Measurements from ENCODE around the gene ARL5A.
"Not testable (repeated sequence)": the region's sequence is repeated elsewhere in the genome, so short reads cannot be mapped to it uniquely, and the experiment has no call there.

The ARL5A gene, protein sequence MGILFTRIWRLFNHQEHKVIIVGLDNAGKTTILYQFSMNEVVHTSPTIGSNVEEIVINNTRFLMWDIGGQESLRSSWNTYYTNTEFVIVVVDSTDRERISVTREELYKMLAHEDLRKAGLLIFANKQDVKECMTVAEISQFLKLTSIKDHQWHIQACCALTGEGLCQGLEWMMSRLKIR

DNA sequence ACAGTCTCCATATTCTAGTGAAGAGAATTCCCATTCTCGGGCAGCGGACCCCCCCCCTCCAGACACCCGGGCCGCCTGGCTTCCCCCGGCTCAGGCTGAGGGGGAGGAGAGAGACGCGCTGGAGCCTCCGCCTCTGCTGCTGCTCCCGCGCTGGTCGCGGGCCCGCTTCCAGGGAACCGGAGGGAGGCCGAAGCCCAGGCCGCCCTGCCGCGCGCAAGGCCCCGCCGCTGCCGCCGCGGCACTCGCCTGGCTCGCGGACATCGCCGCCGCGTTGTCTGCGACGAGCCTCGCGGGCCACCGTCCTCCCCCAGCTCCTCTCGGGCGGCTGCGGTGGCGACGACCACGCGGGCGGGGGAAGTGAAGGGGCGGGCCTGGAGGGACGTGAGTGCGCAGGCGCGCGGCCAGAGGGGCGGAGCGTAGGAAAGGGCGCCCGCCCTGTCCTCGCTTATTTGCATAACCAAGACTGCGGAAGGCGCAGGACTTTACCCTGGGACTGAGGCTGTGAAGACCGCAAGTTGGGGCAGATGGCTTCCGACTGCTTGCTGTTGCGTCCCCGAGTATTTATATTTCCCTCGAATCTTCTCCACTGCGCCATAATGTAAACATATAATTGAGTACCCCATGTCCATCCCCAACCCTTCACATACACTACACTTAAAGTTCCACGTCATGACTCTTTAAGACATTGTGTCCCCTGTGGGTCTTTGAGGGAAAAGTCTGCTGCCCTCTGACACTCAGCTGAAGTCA lies at the start of gene ARL5A:
Gene ARL5A, minus strand, starts transcription at position 279 of the 747 bp plus-strand sequence. Its CDS starts 245 bp downstream, at position 34.
- DNase-seq = peak; percentile 97

DNA sequence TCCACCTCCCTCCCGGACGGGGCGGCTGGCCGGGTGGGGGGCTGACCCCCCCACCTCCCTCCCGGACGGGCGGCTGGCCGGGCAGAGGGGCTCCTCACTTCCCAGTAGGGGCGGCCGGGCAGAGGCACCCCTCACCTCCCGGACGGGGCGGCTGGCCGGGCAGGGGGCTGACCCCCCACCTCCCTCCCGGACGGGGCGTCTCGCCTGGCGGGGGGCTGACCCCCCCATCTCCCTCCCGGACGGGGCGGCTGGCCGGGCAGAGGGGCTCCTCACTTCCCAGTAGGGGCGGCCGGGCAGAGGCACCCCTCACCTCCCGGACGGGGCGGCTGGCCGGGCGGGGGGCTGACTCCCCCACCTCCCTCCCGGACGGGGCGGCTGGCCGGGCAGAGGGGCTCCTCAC lies 47.4 kb upstream of the ARL5A start:
- DNase-seq = not testable (repeated sequence)

DNA sequence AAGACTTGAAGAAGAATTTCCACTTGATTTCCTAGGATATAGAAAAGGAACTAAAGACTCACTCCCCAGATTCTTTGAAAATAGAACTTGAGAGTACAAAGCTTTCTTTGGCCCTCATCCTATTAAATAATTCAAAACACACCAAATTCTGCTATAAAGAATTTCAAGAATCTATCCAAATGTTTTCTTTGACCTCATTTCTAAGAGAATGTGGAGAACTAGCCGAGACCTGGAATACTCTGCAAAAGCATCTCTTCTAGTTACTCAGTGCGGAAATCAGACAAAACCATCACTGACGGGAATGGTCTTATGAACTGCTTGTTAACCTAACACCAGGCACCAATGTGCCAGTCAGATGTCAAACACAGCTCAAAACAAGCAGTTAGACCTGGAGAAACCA lies 44.2 kb upstream of the ARL5A start:
- no peak for DNase-seq

DNA sequence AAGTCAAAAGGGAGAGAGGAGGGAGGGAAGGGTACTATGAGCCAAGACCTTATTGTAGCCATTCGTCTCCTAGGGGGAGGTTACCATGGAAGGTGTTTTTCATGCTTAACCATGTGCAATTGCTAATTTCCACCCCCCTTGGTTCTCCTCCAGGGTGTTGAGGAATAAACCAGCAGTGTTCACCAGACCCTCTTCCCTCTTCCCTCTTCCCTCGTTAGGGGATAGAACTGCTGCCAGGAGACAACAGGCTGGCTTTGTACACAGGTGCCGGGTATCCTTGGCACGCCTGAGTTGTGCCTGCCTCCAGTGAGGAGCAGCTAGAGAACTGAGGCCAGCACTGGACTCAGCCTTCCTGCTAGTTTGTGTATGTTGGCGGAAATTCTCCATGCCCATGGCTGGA lies 41.1 kb upstream of the ARL5A start:
- no peak for DNase-seq

DNA sequence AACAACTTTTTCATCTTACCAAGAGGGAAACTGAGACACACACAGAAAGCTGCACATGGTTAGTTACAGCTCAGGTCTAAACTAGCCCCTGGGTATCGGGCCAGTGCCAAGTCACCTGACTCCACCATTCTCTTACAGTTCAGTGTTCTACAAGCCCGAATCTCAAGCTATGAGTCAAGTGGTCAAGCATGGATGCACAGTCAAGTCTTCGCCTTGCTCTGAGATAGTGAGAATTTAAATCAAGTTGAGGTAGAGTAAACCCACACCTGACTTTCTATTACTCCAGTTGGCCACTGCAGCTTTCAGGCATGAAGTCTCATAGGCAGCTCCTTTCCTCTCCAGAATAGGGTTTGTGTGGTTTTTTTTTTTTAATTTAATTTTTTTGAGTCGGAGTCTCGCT lies 34.5 kb upstream of the ARL5A start:
- no peak for DNase-seq

DNA sequence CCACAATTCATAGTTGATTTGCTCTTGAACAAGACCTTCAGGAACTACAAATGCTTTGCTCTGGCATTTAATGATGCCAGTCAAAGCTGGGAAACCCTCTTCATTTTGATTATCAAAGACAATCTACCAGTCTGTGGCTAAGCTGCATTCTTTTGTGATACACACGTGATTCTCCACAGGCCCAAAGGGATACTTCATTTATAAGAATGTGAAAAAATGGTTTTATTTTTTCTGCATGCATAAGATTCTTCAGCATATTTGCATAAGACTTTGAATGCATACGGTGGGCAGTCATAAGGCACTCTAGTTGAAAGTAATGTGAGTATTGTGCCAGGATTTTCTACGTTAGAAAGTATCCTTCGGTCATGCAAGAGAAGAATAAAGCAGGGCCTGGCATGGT lies 33.0 kb upstream of the ARL5A start:
- no peak for DNase-seq

DNA sequence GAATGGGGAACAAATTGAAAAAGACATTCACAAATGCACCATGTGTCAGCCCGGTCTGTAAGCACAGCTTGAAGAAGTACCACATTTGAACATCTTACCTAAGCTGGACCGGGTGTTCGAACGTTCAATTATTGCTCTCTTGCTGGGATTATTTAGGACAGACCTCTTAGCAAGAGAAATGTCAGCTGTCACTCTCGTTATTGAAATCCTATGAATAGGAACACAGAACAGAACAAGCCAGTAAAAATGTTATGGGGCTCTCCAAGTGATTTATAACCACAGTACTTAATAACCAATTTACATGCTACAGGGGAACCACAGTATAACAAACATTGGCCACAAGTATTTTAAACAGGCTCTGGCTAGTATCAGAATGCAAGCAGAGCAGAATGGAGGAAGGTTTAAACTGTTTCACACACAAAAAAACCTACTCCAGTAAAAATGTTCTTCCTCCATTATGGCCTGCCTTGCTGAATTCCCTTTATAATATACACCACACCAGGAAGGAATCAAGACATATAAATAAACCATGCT lies 32.5 kb upstream of the ARL5A start:
- no peak for DNase-seq

DNA sequence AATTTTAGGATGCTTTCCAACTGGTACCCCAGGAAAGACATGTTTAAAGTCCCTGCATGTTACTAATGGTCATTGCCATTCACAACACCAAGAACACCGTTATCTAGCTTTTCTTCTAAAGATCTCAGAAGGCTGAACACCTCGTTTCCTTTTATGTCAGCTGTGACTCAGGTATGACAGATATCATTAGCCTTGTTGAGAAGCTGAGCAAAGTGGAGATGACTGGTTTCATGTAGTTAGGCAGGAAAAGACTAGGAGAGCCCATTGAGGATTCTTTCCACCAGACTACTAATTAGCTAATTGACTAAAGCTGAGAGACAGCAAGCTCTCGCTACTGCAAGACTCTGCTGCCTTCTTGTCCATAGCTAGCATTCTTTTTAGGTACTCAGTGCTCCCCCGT lies 32.0 kb upstream of the ARL5A start:
- no peak for DNase-seq

DNA sequence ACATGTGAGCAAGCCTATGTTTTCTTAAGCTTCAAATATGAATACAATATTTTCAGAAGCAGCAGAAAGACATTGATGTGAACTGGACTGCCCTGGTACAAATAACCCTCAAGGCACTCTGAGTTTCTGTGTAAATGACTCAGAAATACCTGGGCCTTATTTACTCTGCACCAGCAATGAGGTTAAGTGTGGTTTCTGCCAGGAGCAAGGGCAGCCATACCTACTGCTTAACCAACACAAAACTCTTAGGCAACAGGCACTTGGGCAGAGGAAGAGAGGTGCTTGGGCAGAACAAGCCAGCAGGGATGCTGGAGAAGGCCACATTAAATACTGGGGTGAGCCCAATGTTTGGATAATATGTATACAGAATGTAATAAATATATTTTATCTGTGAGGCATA lies 29.4 kb upstream of the ARL5A start:
- DNase-seq = no peak

DNA sequence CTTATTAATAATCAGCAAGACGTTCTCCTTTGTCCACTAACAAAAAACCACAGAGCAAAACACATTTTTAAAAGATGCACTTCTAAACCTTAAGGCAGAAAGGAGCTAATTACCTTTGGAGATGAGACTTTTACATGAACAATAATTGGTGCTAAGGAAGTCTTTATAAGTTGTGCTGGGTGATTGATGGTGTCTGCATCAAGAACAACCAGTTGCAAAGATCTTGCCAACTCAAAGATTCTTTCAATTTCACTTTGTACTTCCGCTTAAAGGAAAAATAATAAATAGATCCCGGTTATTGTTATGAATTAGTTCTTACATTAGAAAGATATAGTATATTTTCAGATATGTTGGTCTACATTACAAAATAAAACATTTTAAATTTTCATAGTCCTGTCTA lies 26.9 kb upstream of the ARL5A start:
- no peak for DNase-seq

DNA sequence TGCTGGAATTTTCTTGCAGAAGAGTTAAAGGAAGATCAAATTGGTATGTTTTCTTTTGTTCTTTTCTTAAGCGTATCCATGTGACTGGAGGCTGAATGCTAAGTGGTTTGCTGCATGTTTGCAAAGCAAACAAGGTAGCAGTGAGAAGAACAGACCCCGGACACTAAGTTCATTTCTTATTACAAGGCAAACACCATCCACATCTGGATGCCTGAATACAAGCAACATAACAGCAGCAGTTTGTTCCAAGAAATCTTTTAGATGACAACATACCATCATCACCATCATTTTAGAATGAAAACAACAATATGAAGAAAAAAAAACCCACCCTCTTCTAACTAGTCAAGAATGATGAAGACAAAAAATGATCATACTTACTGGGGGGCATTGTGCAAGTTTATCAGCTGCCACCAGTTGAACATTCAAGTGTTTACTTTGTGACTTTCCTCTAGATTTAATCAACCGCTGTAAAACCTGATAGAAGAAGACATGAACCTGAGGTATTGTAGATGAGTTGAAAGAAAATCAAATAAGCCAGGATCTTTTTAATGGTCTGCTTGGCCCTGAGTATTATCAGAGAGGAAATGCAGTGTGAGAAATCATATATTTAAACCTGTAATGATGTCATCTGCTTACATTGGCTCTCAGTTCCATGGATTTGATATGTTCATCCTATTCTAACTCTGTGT lies 25.0 kb upstream of the ARL5A start:
- no peak for DNase-seq

DNA sequence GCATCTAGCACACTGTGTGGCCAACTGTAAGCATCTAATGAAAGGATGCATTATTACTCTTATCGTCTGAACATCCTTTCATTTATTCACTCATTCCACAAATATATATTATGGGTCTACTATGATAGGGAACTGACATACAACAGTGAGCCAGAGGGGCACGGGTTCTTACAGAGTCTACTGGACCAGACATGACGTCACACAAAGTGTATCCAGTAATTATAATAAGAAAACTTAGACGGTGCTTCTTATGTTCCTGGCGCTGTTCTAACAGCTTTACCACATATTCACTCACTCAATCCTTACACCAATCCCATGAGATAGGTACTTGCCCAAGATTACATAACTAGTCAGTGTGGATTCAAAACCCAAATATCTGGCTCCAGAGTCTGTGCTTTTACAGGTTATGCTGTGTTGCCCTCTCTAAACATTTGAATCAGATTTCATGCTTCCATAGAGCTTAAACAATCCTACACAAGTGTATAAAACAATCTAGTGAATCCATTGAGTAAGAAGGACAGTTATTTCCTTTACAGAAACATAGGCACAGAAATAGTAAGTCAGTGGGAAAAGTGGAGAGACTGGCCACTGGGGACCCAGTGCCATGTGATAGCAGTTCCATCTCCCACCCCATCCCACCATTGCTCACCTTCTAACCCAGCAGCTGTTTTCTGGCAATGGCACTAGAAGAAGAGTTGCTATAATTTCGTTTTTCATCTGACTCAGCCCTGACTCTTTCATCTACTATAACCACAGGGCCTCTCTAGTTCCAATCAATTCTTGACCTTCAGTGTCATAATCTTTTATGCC lies 24.2 kb upstream of the ARL5A start:
- DNase-seq = no peak

DNA sequence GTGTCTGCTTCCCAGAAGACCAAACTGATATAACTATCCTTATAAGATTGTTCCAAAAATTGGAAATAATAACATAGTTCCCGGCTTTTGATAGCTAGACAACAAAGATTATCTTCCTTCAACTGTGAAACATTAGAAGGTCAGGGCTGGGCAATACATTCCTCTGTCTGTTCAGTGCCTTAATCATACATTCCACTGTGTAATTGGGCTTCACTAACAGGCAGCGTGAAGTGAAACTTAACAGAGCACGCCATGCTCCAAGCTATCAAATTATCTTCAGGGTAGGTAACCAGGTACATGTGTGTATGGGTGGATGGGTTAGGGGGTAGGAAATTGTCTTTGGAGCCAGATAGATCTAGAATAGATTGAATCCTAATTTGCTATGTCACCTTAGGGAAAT lies 23.5 kb upstream of the ARL5A start:
- DNase-seq = no peak

DNA sequence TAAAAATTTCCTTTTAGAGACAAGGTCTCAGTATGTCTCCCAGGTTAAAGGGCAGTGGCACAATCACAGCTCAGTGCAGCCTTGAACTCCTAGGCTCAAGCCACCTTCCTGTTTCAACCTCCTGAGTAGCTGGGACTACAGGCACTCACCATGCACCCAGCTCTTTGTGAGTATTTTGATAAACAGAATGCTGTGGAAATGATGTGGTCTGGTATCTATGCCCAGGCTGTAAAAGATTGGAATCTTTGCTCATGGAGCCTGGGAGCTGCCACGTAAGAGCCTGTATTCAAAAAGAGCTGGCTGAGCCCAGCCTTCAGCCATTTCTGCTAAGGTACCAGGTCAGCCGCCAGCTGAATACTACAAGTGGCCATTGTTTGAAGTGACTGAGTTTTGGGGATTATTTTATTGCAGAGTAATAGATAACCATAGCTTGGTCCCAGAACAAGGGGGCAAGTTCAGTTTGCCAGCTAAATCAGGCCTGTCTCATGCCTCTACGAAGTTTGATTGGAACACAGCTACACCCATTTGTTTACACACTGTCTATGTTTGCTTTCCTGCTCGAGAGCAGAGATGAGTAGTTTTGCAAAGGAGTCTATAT lies 21.3 kb upstream of the ARL5A start:
- DNase-seq = no peak

DNA sequence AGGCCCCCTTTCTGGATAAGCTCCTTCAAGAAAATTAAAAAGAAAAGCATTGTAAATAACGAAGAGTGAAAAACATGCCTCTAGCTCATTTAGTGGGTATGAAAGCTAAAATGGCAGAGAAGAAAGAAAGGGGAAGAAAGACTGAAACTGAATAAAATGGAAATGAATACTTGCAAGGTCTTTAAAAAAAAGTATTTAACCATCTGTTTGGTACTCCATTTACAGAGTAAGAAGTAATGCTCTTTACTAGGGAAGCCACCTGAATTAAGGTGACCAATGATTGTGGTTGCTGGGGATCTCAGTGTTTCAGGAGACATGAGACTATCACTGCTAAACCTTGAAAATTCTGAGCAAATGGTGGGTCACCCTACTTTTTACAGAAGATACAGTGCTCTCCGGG lies 17.7 kb upstream of the ARL5A start:
- no peak for DNase-seq

DNA sequence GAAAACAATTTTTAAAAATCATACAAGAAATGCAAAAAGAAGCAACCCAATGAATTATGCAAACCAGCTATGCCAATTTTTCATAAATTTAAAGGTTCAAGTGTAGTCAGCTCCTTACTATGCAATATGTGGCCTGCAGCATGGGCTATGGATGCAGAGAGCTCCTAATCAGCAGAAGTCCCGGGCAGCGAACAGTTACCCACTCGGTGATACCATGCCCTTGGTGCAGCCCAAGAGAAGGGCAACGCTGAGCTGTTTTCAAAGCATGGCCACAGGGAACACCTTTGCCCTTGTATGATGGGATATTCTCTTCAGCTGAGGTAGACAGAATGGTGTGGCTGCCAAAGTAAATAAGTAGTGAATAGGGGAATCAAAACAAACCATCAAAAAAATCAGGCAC lies 17.3 kb upstream of the ARL5A start:
- no peak for DNase-seq

DNA sequence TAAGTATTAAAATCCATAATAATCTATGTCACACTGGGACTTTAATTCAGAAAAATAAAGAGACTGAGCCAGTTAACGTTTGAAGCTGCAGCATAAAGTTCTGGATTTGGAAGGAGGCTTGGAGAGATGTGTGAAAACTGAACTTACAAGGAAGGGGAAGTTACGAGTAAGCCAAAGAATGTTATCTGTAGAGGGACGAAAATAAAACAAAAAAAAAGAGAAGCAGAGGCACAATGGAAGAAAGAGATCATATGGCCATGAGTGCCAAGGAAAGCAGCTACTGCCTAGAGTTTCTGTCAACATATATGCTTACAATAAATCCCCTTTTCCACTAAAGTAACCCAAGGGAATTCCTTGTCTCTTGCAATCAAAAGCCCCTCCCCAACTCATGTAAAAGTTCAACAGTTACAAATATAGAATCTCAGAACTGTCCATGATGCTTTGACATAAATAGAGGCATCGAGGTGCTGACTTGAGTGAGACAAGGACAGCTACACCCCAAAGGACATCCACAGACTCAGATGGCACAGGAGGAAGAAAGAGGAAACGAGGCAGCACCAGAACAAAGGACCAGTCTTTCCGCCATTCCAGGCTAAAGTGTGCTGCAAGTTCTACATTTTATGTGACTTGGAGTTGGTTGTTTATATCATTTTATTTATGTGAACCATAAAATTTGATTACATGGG lies 16.1 kb upstream of the ARL5A start:
- peak; percentile 69 for DNase-seq

DNA sequence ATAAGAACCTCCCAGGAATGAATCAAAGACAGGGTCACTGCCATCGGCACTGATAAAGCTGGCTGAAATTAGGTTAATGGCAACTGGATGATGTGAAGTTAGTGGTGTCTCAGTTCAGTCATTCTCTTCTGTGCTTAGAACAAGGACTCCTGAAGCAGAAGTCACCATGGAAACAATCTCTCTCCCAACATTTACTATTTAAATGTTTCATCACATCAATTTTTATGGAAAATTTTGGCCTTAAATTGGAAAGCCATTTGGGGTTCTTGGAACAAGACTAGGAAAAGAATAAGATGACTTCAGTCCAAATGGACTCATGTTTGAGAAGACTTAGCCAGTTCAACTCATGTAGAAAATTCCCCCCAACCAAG lies 15.5 kb upstream of the ARL5A start:
- DNase-seq = no peak

DNA sequence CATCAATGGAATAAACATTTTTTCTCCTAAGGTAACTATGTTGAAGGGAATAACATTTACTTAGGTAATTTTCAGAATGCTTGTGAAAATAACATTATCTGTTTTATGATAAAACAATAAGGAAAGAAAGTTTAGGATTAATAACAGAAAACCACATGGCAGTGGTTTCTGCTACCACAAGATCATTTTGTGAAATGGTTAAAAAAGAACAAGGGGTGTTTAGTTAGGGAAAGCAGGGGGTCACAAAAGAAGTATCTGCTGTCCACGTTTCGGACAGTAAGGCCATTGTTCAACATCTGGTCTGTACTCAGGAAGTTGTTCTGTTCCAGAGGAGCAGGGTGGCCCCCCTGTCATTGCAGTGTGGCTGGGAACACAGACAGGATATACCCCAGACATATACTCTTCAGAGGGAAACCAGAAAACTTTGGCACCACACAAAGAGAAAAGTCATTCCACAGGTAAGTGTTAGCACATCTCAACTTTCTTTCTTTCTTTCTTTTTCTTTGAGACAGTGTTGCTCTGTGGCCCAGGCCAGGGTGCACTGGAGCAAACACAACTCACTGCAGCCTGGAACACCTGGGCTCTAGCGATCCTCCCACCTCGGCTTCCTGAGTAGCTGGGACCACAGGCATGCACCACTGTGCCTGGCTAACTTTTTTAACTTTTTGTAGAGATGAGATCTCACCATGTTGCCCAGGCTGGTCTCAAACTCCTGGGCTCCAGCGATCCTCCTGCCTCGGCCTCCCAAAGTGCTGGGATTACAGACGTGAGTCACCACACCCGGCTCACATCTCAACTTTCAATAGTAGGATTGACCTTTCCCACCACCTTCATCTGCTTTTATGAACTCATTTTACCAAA lies 14.8 kb upstream of the ARL5A start:
- DNase-seq = no peak

DNA sequence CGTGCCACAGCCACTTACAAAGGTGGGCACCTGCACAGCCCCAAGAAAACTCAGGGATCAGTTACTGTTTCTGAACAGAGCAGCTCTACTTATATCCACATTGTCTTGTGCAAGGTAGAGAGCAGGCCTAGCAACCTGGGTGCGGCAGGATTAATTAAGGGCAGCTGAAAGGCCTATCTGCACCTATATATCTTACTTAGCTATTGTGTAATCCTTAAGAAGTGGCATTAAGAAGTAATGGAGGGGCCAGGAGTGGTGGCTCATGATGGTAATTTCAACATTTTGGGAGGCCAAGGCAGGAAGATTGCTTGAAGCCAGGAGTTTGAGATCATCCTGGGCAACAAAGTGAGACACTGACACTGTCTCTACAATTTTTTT lies 12.8 kb upstream of the ARL5A start:
- DNase-seq = no peak

Measured in inflammatory macrophage treated with lipopolysaccharide for 4 hours (primary cell).